Measurements from ENCODE around the gene DCP1B. TPM values are rescaled to one million over a fixed set of nuclear protein-coding genes. Genes with fewer than 3 reads are reported as not detected.

DCP1B gene
- 19.2 and 26.4 TPM in 2 replicates for total RNA-seq

GRCh38 chr12:2004113-2004929, at the start of gene DCP1B:
DCP1B (minus strand) TSS chr12:2004457; CDS start chr12:2004431, 26 bp downstream.
- DNase-seq (ENCODE audit: extremely low read depth, low read depth, low spot score), result peak; percentile 60

DNA sequence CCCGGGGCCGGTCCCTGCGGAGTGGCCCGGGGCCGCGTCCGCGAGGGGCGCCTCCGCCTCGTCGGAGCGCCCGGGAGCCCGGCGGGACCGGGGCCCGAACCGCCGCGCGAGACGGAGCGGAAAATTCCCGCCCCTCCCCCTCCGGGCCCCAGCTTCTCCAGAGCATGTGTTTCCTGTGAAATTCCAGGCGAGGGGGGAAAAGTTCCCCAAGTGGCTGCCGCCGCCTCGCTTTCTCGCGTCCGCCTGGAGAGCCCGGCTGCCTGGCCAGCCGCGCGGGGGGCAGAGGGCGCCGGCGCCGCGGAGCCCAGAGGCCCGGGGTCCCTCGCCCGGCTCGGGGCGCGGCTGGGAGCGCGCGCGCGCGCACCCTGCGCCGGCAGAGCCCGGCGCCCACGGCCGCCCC, 49.4 kb upstream of the DCP1B start:
- no peak for DNase-seq (ENCODE audit: extremely low read depth, low read depth, low spot score)

- no peak for DNase-seq (ENCODE audit: extremely low read depth, low read depth, low spot score)
Observed at GRCh38 chr12:2052826-2053678, 48.8 kb upstream of the DCP1B start, which contains the start of gene CACNA1C. CACNA1C (plus strand) TSS chr12:2052987; CDS start chr12:2053563, 576 bp downstream.

GRCh38 chr12:2051700-2052621, 47.7 kb upstream of the DCP1B start:
- no peak for DNase-seq (ENCODE audit: extremely low read depth, low read depth, low spot score)

- DNase-seq (ENCODE audit: extremely low read depth, low read depth, low spot score), result no peak
Observed at GRCh38 chr12:2049604-2050540, 45.6 kb upstream of the DCP1B start.

GRCh38 chr12:2047752-2048151, 43.5 kb upstream of the DCP1B start:
- no peak for DNase-seq (ENCODE audit: extremely low read depth, low read depth, low spot score)

DNA sequence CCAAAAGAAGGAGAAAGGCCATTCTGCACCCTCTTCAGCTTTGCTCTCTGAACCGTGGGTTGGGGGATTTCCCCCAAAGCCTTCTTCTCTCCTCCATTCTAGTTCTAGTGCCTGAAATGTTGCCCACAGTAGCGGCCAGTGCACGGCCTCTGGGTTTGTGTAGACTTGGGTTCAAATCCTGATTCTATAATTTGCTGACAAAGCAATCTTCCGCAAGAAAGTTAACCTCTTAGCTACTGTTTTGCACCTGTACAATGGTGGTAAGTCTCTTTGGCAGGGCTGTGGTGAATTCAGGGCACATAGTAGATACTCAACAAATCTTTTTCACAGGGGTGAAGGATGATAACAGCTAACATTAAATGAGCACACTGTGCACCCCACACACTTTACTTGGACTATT, 42.7 kb upstream of the DCP1B start:
- DNase-seq (ENCODE audit: extremely low read depth, low read depth, low spot score), result no peak

- no peak for DNase-seq (ENCODE audit: extremely low read depth, low read depth, low spot score)
Observed at GRCh38 chr12:2044165-2044564, 39.9 kb upstream of the DCP1B start.

GRCh38 chr12:2043054-2043453, 38.8 kb upstream of the DCP1B start:
- DNase-seq (ENCODE audit: extremely low read depth, low read depth, low spot score), result no peak

- DNase-seq (ENCODE audit: extremely low read depth, low read depth, low spot score), result no peak
Observed at GRCh38 chr12:2039034-2039433, 34.8 kb upstream of the DCP1B start.

DNA sequence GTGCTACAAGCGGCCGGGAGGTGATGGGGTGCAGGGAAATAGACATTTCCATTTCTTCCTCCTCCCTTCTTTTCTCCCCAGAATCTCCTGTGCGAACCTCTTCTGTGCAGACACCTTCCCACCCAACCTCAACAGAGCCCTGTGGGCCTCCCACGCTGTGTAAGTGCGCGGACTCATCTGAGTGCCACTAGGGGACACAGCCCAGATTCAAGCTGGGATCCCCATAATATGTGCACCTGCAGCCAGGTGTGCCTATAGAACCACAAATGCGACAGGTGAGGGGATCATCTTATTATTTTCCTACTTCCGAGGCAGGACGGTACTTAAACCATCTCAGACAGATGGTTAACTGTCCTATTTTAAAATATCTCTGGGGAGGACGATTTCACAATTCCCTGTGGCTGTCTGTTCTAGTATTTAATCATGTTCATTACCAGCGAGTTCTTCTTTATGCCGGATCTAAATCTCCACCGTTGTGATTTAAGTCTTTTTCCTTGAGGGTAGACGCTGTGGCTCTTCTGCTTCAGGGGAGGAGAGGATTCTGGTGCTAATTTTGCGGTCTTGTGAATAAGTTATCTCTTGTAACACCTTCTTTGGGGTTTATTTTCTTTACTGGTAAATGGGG, 31.3 kb upstream of the DCP1B start:
- no peak for DNase-seq (ENCODE audit: extremely low read depth, low read depth, low spot score)

DNA sequence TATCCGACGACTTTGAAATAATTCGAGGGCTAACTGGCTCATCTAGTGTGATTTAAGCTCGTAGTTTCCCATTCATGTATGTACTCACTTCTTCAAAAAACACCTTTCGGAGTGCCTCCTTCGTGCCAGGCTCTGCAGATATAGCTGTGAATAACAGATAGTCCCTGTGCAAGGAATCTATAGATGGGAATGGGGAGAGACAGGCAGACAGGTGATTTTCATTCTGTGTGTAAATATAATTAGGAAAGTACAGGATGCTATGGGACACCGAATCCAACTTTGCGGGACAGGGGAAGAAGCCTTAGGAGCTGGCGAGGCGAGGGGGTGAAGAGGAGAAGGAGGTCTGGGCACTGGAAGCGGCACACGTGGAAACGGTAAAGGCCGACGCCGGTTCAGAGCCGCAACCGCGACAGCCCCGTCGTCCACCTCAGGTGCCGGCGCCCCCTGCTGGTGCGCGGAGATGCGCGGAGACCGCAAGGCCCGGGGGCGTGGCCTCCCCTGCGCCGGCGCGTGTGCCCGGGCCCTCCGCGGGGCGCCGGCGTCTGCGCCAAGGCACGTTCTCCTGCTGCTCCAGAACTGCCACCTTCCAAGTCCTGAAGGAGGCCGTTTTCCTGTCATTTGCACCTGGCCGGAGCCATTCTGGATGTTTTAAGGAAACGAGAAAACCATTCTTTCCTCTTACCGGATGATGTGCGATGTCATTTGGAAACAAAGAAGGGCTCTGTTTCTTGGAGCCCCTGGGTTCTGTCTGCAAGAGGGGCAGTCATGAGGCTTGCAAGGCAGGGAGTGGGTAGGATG, 30.6 kb upstream of the DCP1B start:
- DNase-seq (ENCODE audit: extremely low read depth, low read depth, low spot score), result no peak

GRCh38 chr12:2032506-2032905, 28.2 kb upstream of the DCP1B start:
- DNase-seq (ENCODE audit: extremely low read depth, low read depth, low spot score), result no peak

- no peak for DNase-seq (ENCODE audit: extremely low read depth, low read depth, low spot score)
Observed at GRCh38 chr12:2029851-2030250, 25.6 kb upstream of the DCP1B start.

DNA sequence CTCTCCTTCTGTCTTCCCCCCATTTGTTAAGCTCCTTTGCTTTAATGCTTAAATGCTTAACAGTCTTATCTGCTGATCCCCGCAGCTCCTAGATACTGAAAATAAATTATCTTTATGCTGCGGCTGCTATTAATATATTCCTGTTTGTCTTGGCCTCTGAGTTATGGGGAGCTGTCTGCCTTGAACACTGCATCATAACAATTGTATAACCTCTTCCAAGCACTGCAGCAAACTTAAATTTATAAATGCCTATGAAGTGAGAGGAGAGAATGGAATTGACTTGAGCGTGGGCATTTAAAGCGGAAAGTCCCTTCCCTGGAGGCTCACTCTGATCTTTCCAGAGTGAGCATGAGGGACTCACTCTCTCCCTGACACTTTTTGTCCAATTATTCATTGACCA, 23.1 kb upstream of the DCP1B start:
- no peak for DNase-seq (ENCODE audit: extremely low read depth, low read depth, low spot score)

GRCh38 chr12:2023365-2023764, 19.1 kb upstream of the DCP1B start:
- no peak for DNase-seq (ENCODE audit: extremely low read depth, low read depth, low spot score)

DNA sequence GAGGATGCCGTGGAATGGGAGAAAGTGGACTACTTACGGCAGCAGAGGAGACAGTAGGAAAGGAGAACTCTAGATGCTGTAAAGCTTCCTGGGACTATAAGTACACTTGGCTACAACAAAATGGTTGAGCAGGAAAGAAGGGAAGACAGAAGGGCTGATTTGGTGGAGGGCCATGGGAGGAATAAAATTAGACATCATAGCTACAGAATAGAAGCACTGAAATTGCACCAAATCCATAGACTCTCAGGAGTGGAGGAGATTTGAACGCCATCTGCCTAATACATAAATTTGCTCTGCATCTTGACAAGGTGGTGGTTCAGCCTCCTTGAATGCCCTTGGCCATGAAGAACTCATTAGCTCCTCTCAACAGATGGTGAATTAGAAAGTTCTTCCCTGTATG, 16.3 kb upstream of the DCP1B start:
- no peak for DNase-seq (ENCODE audit: extremely low read depth, low read depth, low spot score)

- no peak for DNase-seq (ENCODE audit: extremely low read depth, low read depth, low spot score)
Observed at GRCh38 chr12:2019126-2019525, 14.9 kb upstream of the DCP1B start.

All from glomerular endothelial cell (primary cell).